CD4-positive, alpha-beta T cell (primary cell): ENCODE results near the gene AQP5. TPM values are rescaled to one million over a fixed set of nuclear protein-coding genes. Genes with fewer than 3 reads are reported as not detected.

Source experiments
- ATAC-seq: fragments of 200-7000 bp; cut with Tn5 transposase; one replicate; pipeline ENCODE4 v1.10.0; 2022; ENCODE audit warnings: mild to moderate bottlenecking; ENCODE audit not compliant: poor library complexity
- CTCF ChIA-PET: fragments of 350-600 bp; sonication (Branson Sonifier 250); formaldehyde crosslinking; loops from one replicate; lab custom pipeline; 2021; ENCODE audit warnings: antibody characterized with exemption, inconsistent platforms; lab: Charles Lee
- POLR2A ChIA-PET: fragments of 350-600 bp; sonication (Branson Sonifier 250); formaldehyde crosslinking; loops from one replicate; lab custom pipeline; 2021; ENCODE audit warnings: antibody characterized with exemption, inconsistent platforms; lab: Charles Lee
- DNase-seq, 14 experiments: peaks; one replicate each; pipeline ENCODE4 v3.0.0-alpha.2; 2013 to 2020; ENCODE audit warnings: mixed read lengths in 2 of 14
- H3K27ac ChIP-seq, 2 donors: one replicate each; pipeline versions ENCODE4 v1.5.1 to v1.7.0; 2013; ENCODE audit warnings: low read length in 2 of 2, low read depth in 1 of 2, mild to moderate bottlenecking in 1 of 2
- H3K27me3 ChIP-seq, 2 experiments: 1 replicate in 1 of 2; 2 replicates in 1 of 2; pipeline versions ENCODE4 v1.6.1 to v1.7.0; 2013; ENCODE audit warnings: low read length in 2 of 2, control low read depth in 1 of 2, mild to moderate bottlenecking in 1 of 2, moderate library complexity in 1 of 2; ENCODE audit not compliant: insufficient read depth in 2 of 2, control insufficient read depth in 1 of 2
- H3K36me3 ChIP-seq: one replicate; pipeline ENCODE4 v1.6.1; 2013; ENCODE audit warnings: low read length, control low read depth; ENCODE audit not compliant: insufficient read depth
- H3K4me1 ChIP-seq: one replicate; pipeline ENCODE4 v1.6.1; 2013; ENCODE audit warnings: low read length, control low read depth; ENCODE audit not compliant: insufficient read depth
- H3K4me3 ChIP-seq: one replicate; pipeline ENCODE4 v1.5.1; 2013; ENCODE audit warnings: mild to moderate bottlenecking, low read length, moderate library complexity
- H3K9me3 ChIP-seq, 2 experiments: 1 replicate in 1 of 2; 2 replicates in 1 of 2; pipeline versions ENCODE4 v1.6.1 to v1.7.0; 2013; ENCODE audit warnings: low read length in 2 of 2, mild to moderate bottlenecking in 2 of 2, control low read depth in 1 of 2, moderate library complexity in 1 of 2; ENCODE audit not compliant: control insufficient read depth in 1 of 2, insufficient read depth in 1 of 2
- H3K27ac Mint-ChIP-seq: one replicate; pipeline ENCODE4 v1.8.0; 2020; ENCODE audit warnings: mixed read lengths
- H3K27me3 Mint-ChIP-seq: one replicate; pipeline ENCODE4 v1.8.0; 2021; ENCODE audit warnings: mixed read lengths
- H3K36me3 Mint-ChIP-seq: one replicate; pipeline ENCODE4 v1.8.0; 2021; ENCODE audit warnings: low read depth, mixed read lengths
- H3K4me1 Mint-ChIP-seq: one replicate; pipeline ENCODE4 v1.8.0; 2021; ENCODE audit warnings: low read depth, mixed read lengths
- H3K4me3 Mint-ChIP-seq: one replicate; pipeline ENCODE4 v1.8.0; 2020; ENCODE audit warnings: mild to moderate bottlenecking, mixed read lengths
- H3K9me3 Mint-ChIP-seq: one replicate; pipeline ENCODE4 v1.8.0; 2020; ENCODE audit warnings: mixed read lengths
- CTCF ChIP-seq: fragments of 200-600 bp; IDR thresholded peaks from one replicate; pipeline ENCODE4 v1.8.0; 2022; ENCODE audit warnings: antibody characterized with exemption, mild to moderate bottlenecking
- intact Hi-C, 2 experiments: fragments of 100-400 bp; cut with DNase I in 1 of 2; cut with micrococcal nuclease in 1 of 2; formaldehyde crosslinking; loops; one replicate each; pipeline versions ENCODE4 v1.15.1 to v1.9.0; 2023 to 2025; cut with DNase I, micrococcal nuclease
- total RNA-seq, 174 experiments: library from RNA in 2 of 174; stranded (reverse) in 2 of 174; gene quantifications; one replicate each; pipeline ENCODE4 v1.2.3 and lab custom pipeline; 2021 to 2026

The AQP5 gene
- total RNA-seq, 2 experiments from 2014 or later: not detected

GRCh38 chr12:49936925-49937324 lies 24.7 kb upstream of the AQP5 start:
- H3K9me3 ChIP-seq: no peaks in the 10 kb centered on the region
- Mint-ChIP-seq H3K4me3 (no peak overlapping the region), H3K27me3 (no peaks in the 10 kb centered on the region), H3K9me3 (no peaks in the 10 kb centered on the region), H3K4me1 (no peaks in the 10 kb centered on the region), H3K27ac (no peak overlapping the region), H3K36me3 (no peaks in the 10 kb centered on the region)
- H3K27ac ChIP-seq: no peak overlapping the region
- CTCF ChIA-PET: interaction anchor here (1.7 to 1.9 kb wide), 2 partner anchors 9 to 30 kb away, joined by 3 to 5 read pairs; no protein-coding TSS in a partner anchor
- no peak for TF ChIP-seq CTCF
- intact Hi-C loops: no loop called here
- no peak for DNase-seq
- no peaks in the 10 kb centered on the region for H3K27me3 ChIP-seq
- H3K4me3 ChIP-seq: no peak overlapping the region
- H3K4me1 ChIP-seq: peaks cover 2% of the 10 kb centered on the region
- POLR2A ChIA-PET: no interaction called here
- no peak for ATAC-seq
- H3K36me3 ChIP-seq: no peaks in the 10 kb centered on the region

DNA sequence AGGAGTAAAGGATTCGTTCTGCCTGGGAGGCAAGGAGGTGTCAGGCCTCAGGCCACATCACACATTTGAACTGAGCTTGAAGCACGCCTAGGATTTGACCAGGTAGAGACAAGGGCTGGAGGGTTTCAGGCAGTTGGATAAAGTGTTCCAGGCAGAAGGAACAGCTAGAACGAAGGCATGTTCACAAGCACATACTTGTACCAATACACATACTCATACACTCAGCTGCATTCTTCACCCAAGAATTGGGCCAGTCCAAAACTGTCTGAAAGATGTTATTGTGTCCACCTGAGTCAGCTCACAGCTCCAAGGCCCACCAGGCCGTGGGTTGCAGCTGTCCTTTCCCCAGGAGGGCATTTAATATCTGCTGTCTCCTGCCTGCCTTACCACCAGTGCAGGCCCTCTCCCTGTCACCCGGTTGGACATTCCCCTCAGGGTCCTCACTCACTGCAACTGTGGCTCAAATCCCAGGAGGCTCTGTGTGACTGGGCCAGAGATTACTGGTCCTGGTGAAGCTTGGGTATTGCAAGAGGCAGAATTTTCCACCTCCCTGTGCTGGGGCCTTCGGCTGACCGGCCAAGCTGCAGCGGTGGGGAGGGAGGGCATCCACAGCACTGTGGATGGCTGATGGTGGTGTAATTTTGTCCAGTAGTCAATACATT lies 23.9 kb upstream of the AQP5 start:
- no peak for ATAC-seq
- Histone ChIP-seq H3K9me3 (no peaks in the 10 kb centered on the region), H3K27ac (no peak overlapping the region), H3K36me3 (no peaks in the 10 kb centered on the region), H3K4me3 (no peak overlapping the region), H3K4me1 (peaks cover 11% of the 10 kb centered on the region), H3K27me3 (no peaks in the 10 kb centered on the region)
- Mint-ChIP-seq H3K36me3 (no peaks in the 10 kb centered on the region), H3K27ac (no peak overlapping the region), H3K4me3 (no peak overlapping the region), H3K9me3 (no peaks in the 10 kb centered on the region), H3K27me3 (no peaks in the 10 kb centered on the region), H3K4me1 (peaks cover 4% of the 10 kb centered on the region)
- intact Hi-C loops: no loop called here
- CTCF ChIA-PET: interaction anchor here (1.7 to 1.9 kb wide), 2 partner anchors 8 to 29 kb away, joined by 3 to 5 read pairs; no protein-coding TSS in a partner anchor
- POLR2A ChIA-PET: no interaction called here
- no peak for TF ChIP-seq CTCF
- no peak for DNase-seq

- H3K27ac Mint-ChIP-seq: no peak overlapping the region
These were observed 22.4 kb upstream of the AQP5 start for GRCh38 chr12:49939307-49939706.

More at GRCh38 chr12:49939307-49939706, 22.4 kb upstream of the AQP5 start:
- Mint-ChIP-seq H3K9me3 (no peaks in the 10 kb centered on the region), H3K4me1 (peaks cover 9% of the 10 kb centered on the region), H3K27me3 (no peaks in the 10 kb centered on the region), H3K4me3 (no peak overlapping the region), H3K36me3 (no peaks in the 10 kb centered on the region)
- intact Hi-C loops: no loop called here
- Histone ChIP-seq H3K27me3 (no peaks in the 10 kb centered on the region), H3K4me3 (no peak overlapping the region), H3K9me3 (no peaks in the 10 kb centered on the region), H3K4me1 (peaks cover 26% of the 10 kb centered on the region), H3K27ac (no peak overlapping the region), H3K36me3 (no peaks in the 10 kb centered on the region)
- ATAC-seq: no peak
- ChIA-PET CTCF (interaction anchor here (1.9 kb wide), 1 partner anchor 28 kb away, joined by 6 read pairs; no protein-coding TSS in a partner anchor), POLR2A (no interaction called here)
- no peak for DNase-seq
- TF ChIP-seq CTCF: no peak
